HG02571 (cell line): Measurements from ENCODE around the gene VWA3A.
"Not testable (repeated sequence)": the region's sequence is repeated elsewhere in the genome, so short reads cannot be mapped to it uniquely, and the experiment has no call there.

Experiments used
- ATAC-seq: cut with Tn5 transposase; IDR thresholded peaks from one replicate; pipeline ENCODE4 v1.9.1; 2021; ENCODE audit warnings: mild to moderate bottlenecking, moderate library complexity; ENCODE audit not compliant: unreplicated experiment

VWA3A gene

DNA sequence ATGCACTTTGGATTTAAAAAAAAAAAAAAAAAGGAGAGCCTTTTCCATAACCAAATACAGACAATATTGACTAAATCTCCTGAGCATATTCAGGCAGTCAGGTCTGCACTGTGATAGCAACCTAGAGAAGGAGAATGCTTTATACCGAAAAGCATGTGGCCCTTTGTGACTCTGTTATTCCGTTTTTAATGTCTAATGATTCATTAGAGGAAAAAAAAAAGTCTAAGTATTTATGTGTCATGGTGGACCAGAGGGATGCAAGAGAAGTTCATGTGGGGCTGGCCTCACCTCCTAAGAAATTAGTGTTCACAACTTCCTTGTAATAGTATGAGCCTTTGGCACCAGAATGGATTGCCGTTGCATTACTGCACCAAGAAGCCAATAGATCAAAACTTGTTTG is 11.3 kb upstream of the VWA3A start:
- ATAC-seq, result no peak

DNA sequence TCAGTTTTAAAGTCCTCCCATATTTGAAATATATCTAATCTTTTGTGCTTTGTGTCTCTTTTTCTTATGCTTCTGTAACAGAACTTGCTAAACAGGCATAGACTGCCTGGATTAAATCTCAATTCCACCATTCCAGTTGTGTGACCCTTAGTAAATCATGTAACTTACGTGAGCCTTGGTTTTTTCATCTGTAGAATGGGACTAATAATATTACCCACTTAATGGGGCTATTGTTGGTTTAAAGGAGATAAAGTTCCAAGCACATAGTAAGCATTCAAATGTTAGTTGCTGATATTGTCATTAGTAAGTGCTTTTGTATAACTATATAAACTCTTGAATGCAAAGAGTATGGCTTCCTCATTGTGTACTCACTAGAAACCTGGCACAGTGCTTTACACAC is 5.9 kb upstream of the VWA3A start:
- no peak for ATAC-seq

GRCh38 chr16:22088642-22089041 is 3.7 kb upstream of the VWA3A start:
- no peak for ATAC-seq

DNA sequence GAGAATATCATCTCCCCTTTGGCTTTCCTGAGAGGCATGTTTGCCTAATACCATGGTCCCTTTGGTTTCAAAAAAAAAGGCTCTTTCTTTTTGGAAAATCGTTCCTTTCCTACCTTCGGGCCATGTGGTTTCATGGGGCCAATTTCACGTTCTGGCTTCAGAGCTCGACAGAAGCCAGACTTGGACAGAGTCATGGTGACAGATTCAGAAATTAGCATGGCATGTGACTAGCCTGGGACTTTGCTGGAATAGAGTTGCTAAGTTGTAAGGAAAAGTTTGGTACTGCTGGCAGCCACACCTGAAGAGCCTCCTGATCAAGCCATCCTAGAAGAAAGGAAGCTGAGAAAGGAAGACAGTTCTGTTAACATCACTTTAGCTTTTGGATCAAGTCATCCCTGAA is 2.4 kb upstream of the VWA3A start:
- ATAC-seq, result no peak

GRCh38 chr16:22091721-22092120 is 620 bp upstream of the VWA3A start:
- ATAC-seq, result no peak

- ATAC-seq, result no peak
Measured at GRCh38 chr16:22093331-22093730, 990 bp downstream of the VWA3A start.

- no peak for ATAC-seq
Measured at GRCh38 chr16:22093996-22094395, 1.7 kb downstream of the VWA3A start.

DNA sequence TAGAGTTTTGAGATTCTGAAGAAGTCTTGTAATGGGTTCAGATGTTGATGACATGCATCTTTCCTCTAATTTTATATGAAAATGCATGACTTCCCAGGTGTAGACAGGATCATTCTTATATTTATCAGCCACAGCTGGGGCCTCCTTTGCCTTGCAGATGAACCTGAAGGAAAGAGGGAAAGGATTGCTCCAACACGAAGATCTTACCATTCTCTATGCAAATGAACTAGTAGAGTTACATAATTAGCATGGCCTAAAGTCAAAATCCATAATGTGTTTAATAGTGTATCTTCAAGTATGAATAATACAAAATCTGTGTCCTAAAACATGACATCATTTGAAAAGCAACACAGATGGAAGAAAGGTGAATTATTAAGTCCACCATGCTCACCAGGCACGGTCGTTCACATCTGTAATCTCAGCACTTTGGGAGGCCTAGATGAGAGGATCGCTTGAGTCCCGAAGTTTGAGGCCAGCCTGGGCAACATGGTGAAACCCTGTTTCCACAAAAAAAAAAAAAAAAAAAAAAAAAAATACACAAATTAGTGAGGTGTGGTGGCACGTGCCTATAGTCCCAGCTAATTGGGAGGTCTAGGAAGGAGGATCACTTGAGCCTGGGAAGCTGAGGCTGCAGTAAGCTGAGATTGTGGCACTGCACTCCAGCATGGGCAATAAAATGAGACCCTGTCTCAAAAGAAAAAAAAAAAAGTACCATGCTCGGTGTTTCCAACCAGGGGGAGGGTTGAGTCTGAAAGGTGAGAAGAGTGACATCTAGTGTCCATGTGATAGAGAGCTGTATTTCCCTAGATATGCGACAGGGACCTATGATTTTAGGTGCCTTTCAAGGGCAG is 6.3 kb downstream of the VWA3A start:
- ATAC-seq, result no peak

DNA sequence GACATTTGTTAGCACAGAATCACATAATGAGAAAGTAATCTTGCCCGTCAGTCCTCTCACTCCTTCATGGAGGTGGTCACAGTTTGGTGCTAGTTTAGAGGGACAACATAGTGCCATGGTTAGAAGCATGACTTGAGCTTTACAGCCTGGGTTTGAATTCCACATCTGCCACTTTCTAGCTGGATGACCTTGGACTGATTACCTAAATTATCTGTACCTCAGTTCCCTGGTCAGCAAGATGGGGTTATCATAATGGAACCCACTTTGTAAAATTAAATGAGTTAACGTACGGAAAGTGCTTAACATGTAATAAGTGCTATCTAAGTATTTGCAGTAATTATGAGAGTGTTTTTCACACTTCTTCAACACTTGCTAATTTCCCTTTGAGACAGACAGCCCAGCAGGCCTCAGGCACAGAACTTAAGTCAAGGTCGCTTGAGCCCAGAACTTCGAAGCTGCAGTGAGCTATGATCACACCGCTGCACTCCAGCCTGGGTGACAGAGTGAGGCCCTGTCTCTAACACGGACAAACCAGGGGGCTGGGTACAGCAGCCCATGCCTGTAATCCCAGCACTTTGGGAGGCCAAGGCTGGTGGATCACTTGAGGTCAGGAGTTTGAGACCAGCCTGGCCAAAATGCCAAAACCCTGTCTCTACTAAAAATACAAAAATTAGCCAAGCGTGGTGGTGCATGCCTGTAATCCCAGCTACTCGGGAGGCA is 7.1 kb downstream of the VWA3A start:
- ATAC-seq, result no peak

GRCh38 chr16:22103441-22103840 is 11.1 kb downstream of the VWA3A start:
- ATAC-seq, result no peak

DNA sequence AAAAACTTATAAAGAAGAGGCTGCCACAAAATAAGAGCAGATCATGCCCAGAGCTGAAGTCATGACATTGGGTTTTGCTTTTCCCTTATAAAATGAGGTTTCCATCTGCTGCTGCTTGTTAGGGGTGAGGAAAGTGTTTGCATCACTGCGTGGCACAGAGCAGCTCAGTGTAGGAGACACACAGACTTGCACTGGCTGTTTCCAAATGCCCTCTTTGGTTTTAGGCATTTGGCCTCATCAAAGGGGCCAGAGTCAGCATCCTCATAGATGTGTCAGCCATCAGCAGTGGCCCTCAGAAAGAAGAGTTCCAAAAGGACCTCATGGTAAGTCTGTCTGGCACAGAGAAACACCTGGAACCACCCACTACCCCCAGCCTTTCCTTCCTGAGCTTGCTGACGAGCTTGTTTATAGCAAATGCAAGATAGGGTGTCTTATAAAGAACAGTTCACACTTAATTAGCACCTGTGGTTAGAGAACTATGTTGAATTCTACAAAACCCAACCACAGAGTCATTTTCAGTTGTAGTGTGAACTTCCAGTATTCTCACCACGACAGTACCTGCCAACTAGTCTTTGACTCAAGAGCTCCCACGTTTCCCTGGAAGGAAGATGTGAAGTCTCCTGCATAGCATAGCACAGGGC is 17.0 kb downstream of the VWA3A start:
- no peak for ATAC-seq

DNA sequence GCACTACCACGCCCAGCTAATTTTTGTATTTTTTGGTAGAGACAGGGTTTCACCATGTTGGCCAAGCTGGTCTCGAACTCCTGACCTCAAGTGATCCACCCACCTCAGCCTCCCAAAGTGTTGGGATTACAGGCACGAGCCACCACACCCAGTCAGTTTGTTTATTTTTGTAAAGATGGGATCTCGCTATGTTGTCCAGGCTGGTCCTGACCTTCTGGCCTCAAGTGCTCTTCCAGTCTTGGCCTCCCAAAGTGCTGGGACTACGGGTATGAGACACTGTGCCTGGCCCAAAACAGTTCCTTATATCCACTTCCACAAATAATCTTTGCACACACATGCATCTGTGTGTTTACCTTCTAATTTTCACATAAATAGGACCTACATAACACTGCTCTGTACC is 19.3 kb downstream of the VWA3A start:
- not testable (repeated sequence) for ATAC-seq

DNA sequence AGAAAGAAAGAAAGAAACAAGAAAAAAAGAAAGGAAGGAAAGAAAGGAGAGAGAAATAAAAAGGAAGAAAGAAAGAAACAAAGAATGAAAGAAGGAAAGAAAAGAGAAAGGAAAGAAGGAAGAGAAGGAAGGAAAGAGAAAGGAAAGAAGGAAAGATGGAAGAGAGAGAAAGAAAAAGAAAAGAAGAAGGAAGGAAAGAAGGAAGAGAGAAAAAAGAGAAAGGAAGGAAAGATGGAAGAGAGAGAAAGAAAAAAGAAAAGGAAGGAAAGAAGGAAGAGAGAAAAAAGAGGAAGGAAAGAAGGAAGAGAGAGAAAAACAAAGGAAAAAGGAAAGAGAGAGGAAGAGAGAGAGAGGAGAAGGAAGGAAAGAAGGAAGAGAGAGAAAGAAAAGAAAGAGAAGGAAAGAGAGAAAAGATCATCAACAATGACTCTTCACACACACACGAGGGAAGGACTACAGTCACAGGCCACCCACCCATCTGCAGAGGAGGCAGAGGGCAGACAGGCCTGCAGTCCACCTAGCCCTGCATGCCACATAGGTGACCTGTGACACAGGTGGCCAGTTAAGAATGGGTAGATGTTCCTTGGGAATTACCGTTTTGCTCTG is 23.9 kb downstream of the VWA3A start:
- ATAC-seq, result no peak

GRCh38 chr16:22117609-22118008 is 25.3 kb downstream of the VWA3A start:
- ATAC-seq, result no peak

GRCh38 chr16:22120440-22120839 is 28.1 kb downstream of the VWA3A start:
- ATAC-seq, result no peak

DNA sequence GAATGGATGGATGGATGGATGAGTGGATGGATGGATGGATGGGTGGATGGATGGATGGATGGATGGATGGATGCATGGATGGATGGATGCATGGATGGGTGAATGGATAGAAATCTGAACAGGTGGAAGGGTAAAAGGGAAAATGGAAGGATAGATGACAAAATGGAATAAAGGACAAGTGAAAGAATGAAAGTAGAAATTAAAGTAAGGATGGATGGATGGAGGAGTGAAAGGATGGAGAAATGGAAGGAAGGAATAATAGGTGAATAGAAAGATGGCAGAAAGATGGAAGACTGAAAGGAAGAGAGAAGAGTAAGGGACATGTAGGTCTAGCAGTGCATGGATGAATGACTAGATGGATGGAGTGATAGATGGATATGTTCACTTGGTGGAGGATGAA is 29.9 kb downstream of the VWA3A start:
- no peak for ATAC-seq

DNA sequence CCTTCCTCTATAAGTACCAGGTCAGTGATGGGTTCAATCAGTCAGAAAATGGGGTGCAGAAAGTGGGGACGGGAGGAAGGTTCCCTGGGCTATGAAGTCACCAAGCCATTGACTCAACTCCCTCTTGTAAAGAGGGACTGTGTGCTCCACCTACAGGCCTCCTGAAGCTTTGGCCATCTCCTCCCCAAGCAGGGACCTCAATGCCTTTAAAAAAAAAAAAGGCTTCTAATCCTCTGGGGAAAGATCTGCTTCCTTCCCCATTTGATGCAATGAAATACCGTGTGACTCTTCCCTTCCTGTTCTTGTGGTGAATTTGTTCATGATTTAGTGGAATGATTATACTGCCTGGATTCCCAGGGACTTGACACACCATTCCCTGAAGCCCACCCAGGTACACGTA is 30.8 kb downstream of the VWA3A start:
- ATAC-seq, result no peak

DNA sequence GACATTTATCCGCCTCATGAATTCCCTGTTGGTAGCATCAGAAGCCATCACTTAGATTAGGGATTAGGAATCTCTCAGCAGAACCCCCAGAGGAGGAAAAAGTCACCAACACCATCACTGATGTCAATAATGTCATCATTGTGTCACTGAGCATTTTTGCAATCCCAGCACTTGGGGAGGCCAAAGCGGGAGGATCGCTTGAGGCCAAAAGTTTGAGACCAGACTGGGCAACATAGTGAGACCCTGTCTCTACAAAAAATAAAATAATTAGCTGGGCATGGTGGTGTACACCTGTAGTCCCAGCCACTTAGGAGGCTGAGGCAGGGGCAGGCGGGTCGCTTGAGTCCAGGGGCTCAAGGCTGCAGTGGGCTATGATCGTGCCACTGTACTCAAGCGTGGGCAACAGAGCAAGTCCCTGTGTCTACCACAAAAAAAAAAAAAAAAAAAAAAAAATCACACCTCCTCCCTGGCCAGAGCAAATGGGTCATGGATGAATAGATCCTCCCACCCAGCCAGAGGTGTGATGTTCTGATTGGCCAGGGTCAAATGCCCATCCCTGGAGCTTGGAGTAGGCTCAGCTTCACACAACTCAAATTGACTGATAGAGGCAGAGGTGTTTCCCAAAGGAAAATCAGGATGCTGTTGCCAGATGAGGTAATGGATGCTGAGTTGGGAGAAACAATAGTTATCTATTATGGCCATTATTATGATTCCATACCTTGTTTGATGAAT is 31.6 kb downstream of the VWA3A start:
- ATAC-seq, result no peak

DNA sequence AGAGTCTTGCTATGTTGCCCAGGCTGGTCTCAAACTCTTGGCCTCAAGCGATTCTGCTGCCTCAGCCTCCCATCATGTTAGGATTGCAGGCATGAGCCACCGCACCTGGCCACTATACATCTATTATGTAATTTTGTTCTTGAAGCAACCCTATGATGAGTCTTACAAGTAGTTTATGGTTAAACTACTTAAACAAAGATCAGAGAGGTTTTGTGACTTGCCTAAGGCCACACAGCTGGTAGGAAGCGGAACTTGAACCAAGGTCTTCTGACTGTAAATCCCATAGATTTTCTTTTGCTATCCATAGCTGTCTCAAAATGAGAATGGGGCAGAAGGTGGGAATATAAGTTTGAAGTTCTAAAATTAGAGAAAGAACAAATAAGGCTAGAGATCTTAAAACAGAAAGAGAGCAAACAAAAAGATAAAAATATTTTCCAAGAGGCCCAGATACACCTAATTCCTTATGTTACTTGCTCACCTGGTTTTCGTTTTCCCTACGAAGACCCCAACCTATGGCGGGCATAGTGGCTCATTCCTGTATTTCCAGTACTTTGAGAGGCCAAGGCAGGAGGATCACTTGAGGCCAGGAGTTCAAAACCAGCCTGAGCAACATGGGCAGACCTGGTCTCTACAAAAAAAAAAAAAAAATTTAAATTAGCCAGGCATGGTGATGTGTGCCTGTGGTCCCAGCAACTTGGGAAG is 32.4 kb downstream of the VWA3A start:
- ATAC-seq, result no peak

- no peak for ATAC-seq
Measured at GRCh38 chr16:22126037-22126558, 33.8 kb downstream of the VWA3A start.
